GM19035 (cell line): ENCODE measurements around the gene SHROOM3.

Source experiments
- ATAC-seq: cut with Tn5 transposase; IDR thresholded peaks from one replicate; pipeline ENCODE4 v1.9.1; 2021; ENCODE audit not compliant: unreplicated experiment

SHROOM3 gene

GRCh38 chr4:76689145-76689817 lies 254.3 kb downstream of the SHROOM3 start:
- peak; percentile 49 for ATAC-seq

- no peak for ATAC-seq
These were observed 255.2 kb downstream of the SHROOM3 start for GRCh38 chr4:76690011-76690905.

DNA sequence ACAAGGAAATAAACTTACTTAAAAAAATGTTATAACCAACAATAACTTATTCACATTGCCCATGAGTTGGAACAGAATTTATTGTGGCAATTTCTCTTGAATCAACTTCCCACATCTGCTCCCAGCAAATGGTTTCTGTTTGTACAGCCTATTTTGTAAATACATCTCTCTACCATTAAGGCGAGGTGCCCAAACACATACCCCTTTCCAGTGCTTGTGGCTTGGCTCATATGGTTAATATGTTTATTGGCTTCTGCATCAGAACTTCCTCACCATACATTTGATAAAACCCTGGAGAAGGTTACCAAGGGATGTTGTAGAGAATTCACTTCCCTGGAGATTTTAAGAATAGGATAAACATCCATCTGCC lies 255.9 kb downstream of the SHROOM3 start:
- no peak for ATAC-seq

GRCh38 chr4:76691807-76692582 lies 257.0 kb downstream of the SHROOM3 start:
- no peak for ATAC-seq

DNA sequence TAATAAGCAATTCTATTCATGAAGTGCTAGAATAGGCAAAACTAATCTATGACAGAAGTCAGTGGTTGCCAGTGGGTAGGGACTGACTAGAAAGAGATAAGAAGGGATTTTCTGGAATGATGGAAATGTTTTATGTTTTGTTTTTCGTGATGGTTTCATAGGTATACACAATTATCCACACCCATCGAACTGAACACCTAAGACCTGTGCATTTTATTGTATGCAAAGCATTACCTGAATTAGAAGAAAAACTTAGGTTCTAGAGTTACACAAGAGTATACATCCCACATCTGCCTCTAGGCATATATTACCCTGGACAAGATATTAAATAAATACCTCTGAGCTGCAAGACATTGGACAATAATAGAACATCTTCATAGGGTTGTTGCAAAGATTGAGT lies 257.7 kb downstream of the SHROOM3 start:
- ATAC-seq, result no peak

- ATAC-seq, result no peak
These were observed 259.0 kb downstream of the SHROOM3 start for GRCh38 chr4:76694056-76694455.

DNA sequence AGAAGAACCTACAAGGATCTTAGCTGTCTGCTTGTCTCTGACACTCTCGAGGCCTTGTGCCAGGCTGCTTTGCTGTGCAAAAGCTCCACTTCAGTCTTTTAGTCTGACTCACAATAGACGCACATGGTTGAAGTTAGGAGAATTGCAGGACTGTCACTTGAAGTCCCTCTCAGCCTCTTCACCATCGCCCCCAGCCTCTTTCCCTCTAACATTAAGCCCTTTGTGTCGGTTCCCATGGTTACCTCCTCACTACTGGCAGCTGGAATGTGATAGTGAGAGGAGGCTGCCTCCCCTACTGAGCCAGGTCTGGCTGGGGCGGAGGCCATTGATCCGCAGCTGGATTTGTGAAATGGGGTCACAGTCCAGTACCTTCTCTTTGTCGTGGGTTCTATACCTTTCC lies 261.1 kb downstream of the SHROOM3 start:
- no peak for ATAC-seq

DNA sequence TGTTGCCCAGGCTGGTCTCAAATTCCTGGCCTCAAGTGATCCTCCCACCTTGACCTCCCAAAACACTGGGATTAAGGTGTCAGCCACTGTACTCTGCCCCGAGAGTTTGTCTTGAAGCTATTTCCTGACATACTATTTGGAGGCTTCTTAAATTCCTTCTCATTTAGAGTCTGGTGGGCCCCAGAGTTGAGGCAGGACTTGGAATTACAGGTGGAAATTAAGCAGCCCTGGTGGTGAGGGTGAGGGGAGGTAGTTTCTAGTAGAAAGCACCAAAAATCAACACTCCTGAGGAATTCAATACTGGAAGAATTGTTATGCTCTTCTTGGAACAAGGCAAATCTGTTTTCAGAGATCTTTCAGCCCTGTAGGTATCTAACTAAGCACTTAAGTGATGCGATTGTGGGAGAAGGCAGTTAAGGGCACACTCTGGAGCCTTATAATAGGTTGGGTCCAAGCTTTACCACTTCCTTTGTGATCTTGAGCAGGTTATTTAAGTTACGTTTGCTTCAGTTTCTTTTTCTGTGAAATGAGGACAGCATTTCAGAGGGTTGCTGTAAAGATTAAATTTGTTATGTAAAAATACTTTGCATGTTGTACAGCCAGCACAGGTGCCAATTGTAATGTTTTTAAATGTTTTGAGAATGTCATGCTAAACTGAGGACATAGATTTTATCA lies 262.2 kb downstream of the SHROOM3 start:
- peak; percentile 88 for ATAC-seq

GRCh38 chr4:76698141-76698540 lies 263.1 kb downstream of the SHROOM3 start:
- ATAC-seq, result no peak

GRCh38 chr4:76699751-76700310 lies 264.8 kb downstream of the SHROOM3 start:
- ATAC-seq, result no peak

GRCh38 chr4:76702440-76703122 lies 267.6 kb downstream of the SHROOM3 start:
- ATAC-seq, result no peak

GRCh38 chr4:76703123-76703490 lies 268.1 kb downstream of the SHROOM3 start:
- ATAC-seq, result no peak

DNA sequence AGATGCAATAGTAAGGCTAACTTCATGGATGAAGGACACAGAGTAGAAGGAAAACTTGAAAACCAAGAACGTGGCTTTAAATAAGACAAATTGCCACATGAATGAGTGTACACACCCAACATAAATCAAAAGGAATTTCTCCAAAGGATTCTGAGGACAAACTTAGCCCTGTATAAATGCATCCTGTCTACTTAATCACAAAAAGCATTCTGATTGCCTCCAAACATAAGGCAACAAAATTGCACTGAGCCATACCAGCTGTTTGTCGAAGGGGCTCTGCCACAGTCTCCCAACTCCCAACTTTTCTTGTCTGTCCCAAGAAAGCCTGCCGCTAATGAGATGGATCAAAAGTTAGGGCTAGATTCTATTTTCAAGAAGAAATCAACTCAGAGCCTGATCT lies 268.6 kb downstream of the SHROOM3 start:
- no peak for ATAC-seq

DNA sequence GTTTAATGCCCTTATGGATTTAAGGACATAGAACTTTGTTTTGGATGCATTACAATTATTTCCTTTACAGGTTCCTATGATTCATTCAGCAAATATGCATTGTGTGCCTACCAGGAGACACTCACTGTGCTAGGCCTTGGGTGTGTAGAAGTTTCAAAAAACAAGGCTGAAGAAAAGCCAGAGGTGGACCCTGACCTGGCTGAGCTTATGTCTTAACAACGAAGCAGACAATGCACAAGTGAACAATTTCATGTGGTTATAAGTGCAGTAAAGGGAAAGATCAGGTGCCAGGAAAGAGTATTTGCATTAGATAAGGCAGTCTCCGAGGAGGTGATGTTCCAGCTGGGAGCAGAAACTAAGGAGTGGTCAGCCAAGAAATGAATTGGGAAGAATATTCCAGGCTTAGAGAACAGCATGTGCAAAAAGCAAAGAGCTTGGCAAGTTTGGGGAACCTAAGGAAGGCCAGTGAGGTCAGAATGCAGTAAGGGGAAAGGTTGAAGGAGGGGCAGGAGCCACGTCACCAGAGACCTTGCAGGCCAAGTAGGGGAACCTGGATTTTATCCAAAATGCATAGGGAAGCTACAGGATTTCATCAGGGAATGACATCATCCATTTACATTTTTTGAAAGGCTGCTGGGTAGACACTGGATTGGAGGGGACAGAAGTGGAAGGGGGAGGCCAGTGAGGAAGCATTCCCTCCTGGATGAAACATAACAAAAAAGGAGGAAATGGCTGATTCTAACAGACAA lies 269.3 kb downstream of the SHROOM3 start:
- ATAC-seq, result no peak

DNA sequence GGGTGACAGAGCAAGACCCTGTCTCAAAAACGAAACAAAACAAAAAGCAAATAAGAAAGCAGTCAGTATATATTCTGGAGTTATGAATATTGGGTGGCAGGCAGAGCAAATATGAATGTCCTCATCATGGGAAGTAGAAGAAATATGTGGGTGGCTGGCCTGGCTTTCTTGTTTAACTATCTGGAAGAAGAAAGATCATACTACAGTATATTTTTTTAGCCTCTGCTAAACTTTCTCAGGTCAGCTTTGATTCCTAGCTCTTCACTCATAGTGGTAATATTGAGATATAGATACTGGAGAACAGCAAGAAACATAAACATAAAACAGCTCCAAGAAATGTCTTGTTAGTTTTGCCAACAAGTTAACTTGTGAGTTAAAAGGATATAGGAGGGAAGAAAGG lies 270.4 kb downstream of the SHROOM3 start:
- no peak for ATAC-seq

GRCh38 chr4:76706581-76706980 lies 271.6 kb downstream of the SHROOM3 start:
- no peak for ATAC-seq

GRCh38 chr4:76708971-76709771 lies 274.1 kb downstream of the SHROOM3 start:
- no peak for ATAC-seq

DNA sequence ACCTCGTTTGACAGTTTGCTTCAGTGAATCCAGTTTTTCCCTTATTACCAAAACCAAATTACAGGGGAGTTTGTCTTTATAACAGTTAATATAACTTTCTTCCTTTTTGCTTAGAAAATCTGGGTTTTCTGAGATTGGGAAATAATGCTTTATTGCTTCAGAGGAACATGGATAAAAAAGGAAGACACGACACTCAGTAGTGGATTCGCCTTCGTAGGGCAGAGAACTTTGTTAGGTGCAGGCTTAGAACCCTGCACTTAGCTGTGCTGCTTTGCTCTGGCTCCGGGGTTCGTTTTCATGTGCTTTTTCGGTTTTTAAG lies 274.7 kb downstream of the SHROOM3 start:
- ATAC-seq, result no peak

DNA sequence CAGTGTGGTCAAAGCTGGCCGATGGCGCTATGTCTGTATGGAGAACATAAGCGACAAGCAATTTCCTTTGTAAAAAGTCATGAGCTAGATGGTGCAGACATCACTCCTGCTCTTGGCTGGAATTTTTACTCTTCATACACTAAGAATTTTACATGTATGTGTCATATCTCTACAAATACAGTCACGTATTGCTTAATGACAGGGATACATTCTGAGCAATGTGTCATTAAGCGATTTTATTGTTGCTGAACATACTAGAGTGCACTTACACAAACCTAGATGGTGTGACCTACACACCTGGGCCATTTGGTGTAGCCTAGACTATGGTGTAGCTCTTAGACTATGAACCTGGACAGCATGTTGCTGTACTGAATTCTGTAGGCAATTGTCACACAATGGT lies 277.5 kb downstream of the SHROOM3 start:
- no peak for ATAC-seq
